ENCODE measurements around the gene NLGN1. TPM values are rescaled to one million over a fixed set of nuclear protein-coding genes. Genes with fewer than 3 reads are reported as not detected.

The NLGN1 gene
- total and polyA plus RNA-seq, 11 donors, result 1.8 to 27.6 (median 15.5) TPM

- Histone ChIP-seq H3K27ac (no peak overlapping the region), H3K36me3 (no peaks in the 10 kb centered on the region), H3K9me3 (peaks cover 0 to 8% (median 0%) of the 10 kb centered on the region in 12 donors), H3K27me3 (no peaks in the 10 kb centered on the region), H3K4me1 (no peaks in the 10 kb centered on the region), H3K4me3 (no peak overlapping the region)
- WGBS, 4 donors, result 66 to 87% (median 82%) methylated on average over 1 of the region's 1 CpG
- no peak for ATAC-seq
- no peak for TF ChIP-seq POLR2A (IDR thresholded peaks at IDR 0.05)
- no peak for TF ChIP-seq CTCF (IDR thresholded peaks at IDR 0.05)
- intact Hi-C loops (cut with DNase I), result no loop called here
- DNase-seq, result no peak
These were observed 301.8 kb downstream of the NLGN1 start for GRCh38 chr3:173699353-173699752.

- no peak for TF ChIP-seq POLR2A (IDR thresholded peaks at IDR 0.05)
- no peak for TF ChIP-seq CTCF (IDR thresholded peaks at IDR 0.05)
- H3K9me3 ChIP-seq, result peaks cover 0 to 8% (median 0%) of the 10 kb centered on the region in 12 donors
- no peak overlapping the region for H3K4me3 ChIP-seq
- intact Hi-C loops (cut with DNase I), result no loop called here
- no peak overlapping the region for H3K27ac ChIP-seq
- 81 to 94% (median 91%) methylated on average over 1 of the region's 1 CpG for WGBS, 4 donors
- H3K27me3 ChIP-seq, result no peaks in the 10 kb centered on the region
- ATAC-seq, result no peak
- no peaks in the 10 kb centered on the region for H3K4me1 ChIP-seq
- DNase-seq, result no peak
- no peaks in the 10 kb centered on the region for H3K36me3 ChIP-seq
These were observed 302.8 kb downstream of the NLGN1 start for GRCh38 chr3:173700336-173700735.

- H3K9me3 ChIP-seq, result peaks cover 0 to 8% (median 0%) of the 10 kb centered on the region in 12 donors
- no peak for TF ChIP-seq CTCF (IDR thresholded peaks at IDR 0.05)
- TF ChIP-seq POLR2A (IDR thresholded peaks at IDR 0.05), result no peak
- H3K4me1 ChIP-seq, result no peaks in the 10 kb centered on the region
- 88 to 93% (median 90%) methylated on average over 3 of the region's 3 CpGs for WGBS, 4 donors
- DNase-seq (no peak), ATAC-seq (no peak)
- no peaks in the 10 kb centered on the region for H3K36me3 ChIP-seq
- no peak overlapping the region for H3K4me3 ChIP-seq
- intact Hi-C loops (cut with DNase I), result no loop called here
- H3K27me3 ChIP-seq, result no peaks in the 10 kb centered on the region
- H3K27ac ChIP-seq, result no peak overlapping the region
These were observed 305.0 kb downstream of the NLGN1 start for GRCh38 chr3:173702561-173702960.

GRCh38 chr3:173703771-173704170 is 306.2 kb downstream of the NLGN1 start:
- Histone ChIP-seq H3K27ac (no peak overlapping the region), H3K27me3 (no peaks in the 10 kb centered on the region), H3K4me3 (no peak overlapping the region), H3K9me3 (peaks cover 0 to 8% (median 0%) of the 10 kb centered on the region in 12 donors), H3K4me1 (no peaks in the 10 kb centered on the region), H3K36me3 (no peaks in the 10 kb centered on the region)
- ATAC-seq, result no peak
- 74 to 87% (median 79%) methylated on average over 3 of the region's 3 CpGs for WGBS, 4 donors
- no peak for DNase-seq
- intact Hi-C loops (cut with DNase I), result no loop called here
- TF ChIP-seq CTCF (IDR thresholded peaks at IDR 0.05) (no peak), POLR2A (IDR thresholded peaks at IDR 0.05) (no peak)

Data from heart left ventricle (tissue), 16 donors.